Brain microvascular endothelial cell (primary cell): ENCODE data around the gene DYNC1LI2.
A peak's percentile ranks its signal among the peaks of the same experiment; 100 is the strongest.

ENCODE experiments used
- DNase-seq: peaks from one replicate; pipeline ENCODE4 v3.0.0-alpha.2; 2020
- H3K27ac ChIP-seq: fragments of 250-450 bp; sonication (Bioruptor Pico); 2 replicates; pipeline ENCODE4 v1.5.1; 2020; ENCODE audit warnings: mild to moderate bottlenecking, moderate library complexity
- H3K27me3 ChIP-seq: fragments of 250-450 bp; sonication (Bioruptor Pico); replicated peaks from 2 replicates; pipeline ENCODE4 v1.5.1; 2020; ENCODE audit warnings: mild to moderate bottlenecking
- H3K36me3 ChIP-seq: fragments of 250-450 bp; sonication (Bioruptor Pico); replicated peaks from 2 replicates; pipeline ENCODE4 v1.5.1; 2020; ENCODE audit warnings: mild to moderate bottlenecking
- H3K4me3 ChIP-seq: 2 replicates; pipeline ENCODE4 v1.5.1; 2011; ENCODE audit warnings: low read depth, mild to moderate bottlenecking, control low read depth, low read length, moderate library complexity
- in situ Hi-C: cut with HindIII; loops from 2 replicates; pipeline ENCODE4 v1.10.0; 2017; ENCODE audit warnings: low sequenced_read_pairs, low pct_ligation_motif_present
- TF ChIP-seq, protein P1 (sequence below): IDR thresholded peaks from 2 replicates; pipeline ENCODE4 v1.5.1; 2011; ENCODE audit warnings: low read depth, mild to moderate bottlenecking, moderate library complexity, low read length, control low read depth, inconsistent platforms; ENCODE audit errors: missing control alignments

DYNC1LI2 gene

DNA sequence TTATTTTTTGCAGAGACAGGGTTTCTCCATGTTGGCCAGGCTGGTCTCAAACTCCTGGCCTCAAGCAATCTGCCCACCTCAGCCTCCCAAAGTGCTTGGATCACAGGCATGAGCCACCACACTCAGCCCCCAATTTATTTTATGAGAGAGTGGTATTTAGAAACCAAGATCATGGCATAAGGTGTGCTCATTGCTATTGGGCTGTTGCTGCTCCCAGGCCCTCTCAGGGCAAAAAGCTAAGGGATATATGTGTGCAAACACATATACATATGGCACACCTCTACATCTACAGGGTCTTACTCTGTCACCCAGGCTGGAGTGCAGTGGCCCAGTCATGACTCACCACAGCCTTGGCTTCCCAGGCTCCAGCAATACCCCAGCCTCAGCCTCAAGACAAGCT is 39.8 kb downstream of the DYNC1LI2 start:
- in situ Hi-C loops: no loop called here
- Histone ChIP-seq H3K27me3 (no peaks in the 10 kb centered on the region), H3K4me3 (no peak overlapping the region), H3K36me3 (no peaks in the 10 kb centered on the region), H3K27ac (no peak overlapping the region)
- TF ChIP-seq, protein P1, sequence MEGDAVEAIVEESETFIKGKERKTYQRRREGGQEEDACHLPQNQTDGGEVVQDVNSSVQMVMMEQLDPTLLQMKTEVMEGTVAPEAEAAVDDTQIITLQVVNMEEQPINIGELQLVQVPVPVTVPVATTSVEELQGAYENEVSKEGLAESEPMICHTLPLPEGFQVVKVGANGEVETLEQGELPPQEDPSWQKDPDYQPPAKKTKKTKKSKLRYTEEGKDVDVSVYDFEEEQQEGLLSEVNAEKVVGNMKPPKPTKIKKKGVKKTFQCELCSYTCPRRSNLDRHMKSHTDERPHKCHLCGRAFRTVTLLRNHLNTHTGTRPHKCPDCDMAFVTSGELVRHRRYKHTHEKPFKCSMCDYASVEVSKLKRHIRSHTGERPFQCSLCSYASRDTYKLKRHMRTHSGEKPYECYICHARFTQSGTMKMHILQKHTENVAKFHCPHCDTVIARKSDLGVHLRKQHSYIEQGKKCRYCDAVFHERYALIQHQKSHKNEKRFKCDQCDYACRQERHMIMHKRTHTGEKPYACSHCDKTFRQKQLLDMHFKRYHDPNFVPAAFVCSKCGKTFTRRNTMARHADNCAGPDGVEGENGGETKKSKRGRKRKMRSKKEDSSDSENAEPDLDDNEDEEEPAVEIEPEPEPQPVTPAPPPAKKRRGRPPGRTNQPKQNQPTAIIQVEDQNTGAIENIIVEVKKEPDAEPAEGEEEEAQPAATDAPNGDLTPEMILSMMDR: no peak
- no peak for DNase-seq

DNA sequence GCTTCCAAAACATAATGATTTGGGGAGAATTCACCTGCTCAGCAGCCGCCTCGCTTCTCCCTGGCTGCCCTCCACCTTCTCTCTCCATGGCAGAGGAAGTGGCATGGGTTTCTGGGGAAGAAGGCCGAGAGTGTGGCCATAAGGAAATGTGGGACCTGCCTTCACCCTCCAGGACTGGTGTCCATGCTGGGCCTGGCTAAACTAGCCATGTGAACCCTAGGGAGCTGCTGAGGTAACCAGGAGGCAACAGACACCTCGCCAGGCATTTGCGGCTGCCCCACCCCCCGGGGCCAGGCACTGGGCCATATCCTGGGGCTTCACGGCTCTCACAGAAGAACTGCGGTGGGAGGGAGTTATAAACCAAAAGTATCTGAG is 44.9 kb downstream of the DYNC1LI2 start:
- DNase-seq: no peak
- Histone ChIP-seq H3K27ac (peak overlapping the region; percentile 31), H3K4me3 (no peak overlapping the region), H3K36me3 (no peaks in the 10 kb centered on the region), H3K27me3 (no peaks in the 10 kb centered on the region)
- in situ Hi-C loops: no loop called here
- TF ChIP-seq, protein P1: no peak

DNA sequence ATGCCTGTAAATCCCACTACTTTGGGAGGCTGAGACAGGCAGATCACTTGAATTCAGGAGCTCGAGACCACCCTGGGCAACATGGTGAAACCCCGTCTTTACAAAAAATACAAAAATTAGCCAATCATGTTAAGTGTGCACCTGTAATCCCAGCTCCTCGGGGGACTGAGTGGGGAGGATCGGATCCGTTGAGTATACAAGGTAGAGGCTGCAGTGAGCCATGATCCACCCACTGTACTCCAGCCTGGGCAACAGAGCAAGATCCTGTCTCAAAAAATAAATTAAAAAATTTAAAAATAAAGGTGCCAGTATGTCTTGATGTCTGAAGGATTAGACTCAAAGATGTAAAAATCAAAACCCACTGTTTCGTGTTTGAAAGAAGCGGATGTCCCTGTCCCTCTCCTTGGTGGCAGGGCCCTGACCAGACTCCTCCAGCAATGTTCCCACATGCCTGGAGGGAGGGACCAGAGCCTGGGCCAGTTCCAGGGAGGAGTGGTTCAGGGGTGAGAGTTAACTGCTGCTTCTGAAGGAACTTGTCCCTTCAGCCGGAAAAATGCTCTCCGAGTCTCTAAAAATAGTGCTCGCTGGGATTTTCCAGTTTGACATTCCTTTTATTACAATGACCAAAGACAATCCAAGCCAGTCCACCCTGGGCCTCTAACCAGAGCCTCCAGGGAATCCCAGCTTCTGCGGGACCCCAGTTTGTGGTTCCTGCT is 45.5 kb downstream of the DYNC1LI2 start:
- Histone ChIP-seq H3K4me3 (no peak overlapping the region), H3K27me3 (no peaks in the 10 kb centered on the region), H3K36me3 (no peaks in the 10 kb centered on the region), H3K27ac (peak overlapping the region; percentile 31)
- in situ Hi-C loops: no loop called here
- peak; percentile 30 for DNase-seq
- TF ChIP-seq, protein P1: no peak

DNA sequence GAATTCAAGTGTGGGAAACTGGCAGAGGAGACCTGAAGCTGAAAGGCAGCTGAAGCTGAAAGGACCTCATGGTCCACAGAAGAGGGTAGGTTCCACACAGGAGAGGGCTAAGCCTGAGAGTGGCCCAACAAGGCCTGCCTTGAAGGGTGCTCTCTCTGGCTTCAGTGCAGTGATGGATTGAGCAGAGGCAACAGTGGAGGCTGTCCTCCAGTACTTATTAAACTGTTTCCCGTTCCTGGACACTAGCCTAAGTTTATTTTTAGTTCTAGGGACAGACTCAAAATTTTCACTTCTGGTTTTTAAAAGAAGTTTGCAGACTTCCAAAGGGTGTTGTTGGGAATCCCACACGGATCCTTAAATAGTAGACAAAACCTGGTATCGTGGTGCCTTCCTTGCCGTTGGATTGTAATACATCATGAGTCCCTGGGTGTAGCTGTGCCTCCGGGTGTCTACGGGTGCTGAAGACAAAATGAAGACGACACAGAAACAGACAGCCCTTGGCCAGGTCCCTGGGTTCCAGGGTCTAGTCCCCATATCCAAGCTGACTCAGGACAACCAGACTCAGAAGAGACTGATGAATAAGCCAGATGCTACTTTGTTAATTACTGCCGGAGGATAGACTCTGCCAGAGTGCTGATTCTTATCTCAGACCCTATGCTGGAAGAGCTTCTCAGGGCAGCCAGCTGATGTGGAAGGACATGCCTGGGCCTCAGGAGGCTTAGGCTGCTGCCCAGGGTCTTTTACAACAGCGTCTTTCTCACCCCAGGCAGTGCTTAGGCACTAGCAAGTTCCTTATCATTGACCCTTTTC is 47.8 kb downstream of the DYNC1LI2 start:
- TF ChIP-seq, protein P1: no peak
- in situ Hi-C loops: no loop called here
- no peak for DNase-seq
- H3K36me3 ChIP-seq: no peaks in the 10 kb centered on the region
- no peak overlapping the region for H3K27ac ChIP-seq
- no peaks in the 10 kb centered on the region for H3K27me3 ChIP-seq
- no peak overlapping the region for H3K4me3 ChIP-seq

DNA sequence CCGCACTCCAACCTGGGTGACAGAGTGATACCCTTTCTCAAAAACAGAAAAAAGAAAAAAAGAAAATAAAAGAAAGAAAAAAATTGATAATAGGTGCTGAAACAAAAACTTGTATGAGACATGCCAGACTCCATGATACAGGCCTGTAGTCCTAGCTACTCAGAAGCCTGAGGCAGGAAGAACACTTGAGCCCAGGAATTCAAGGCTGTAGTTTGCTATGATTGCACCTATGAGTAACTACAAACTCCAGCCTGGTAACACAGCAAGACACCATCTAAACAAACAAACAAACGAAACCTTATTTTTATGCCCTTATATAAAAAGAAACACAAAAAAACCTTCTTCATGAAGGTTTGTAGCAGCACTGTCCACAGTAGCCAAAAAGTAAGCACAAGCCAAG is 49.9 kb downstream of the DYNC1LI2 start:
- no peak for DNase-seq
- in situ Hi-C loops: no loop called here
- H3K27me3 ChIP-seq: no peaks in the 10 kb centered on the region
- H3K27ac ChIP-seq: no peak overlapping the region
- TF ChIP-seq, protein P1: no peak
- H3K36me3 ChIP-seq: no peaks in the 10 kb centered on the region
- H3K4me3 ChIP-seq: no peak overlapping the region
